ENCODE results near the gene KRTAP10-2. TPM values are rescaled to one million over a fixed set of nuclear protein-coding genes. Genes with fewer than 3 reads are reported as not detected.

The KRTAP10-2 gene
- total RNA-seq, 4 donors from 2014 or later: 0.76 to 11.1 (median 10.1) TPM; not detected in 1

GRCh38 chr21:44542716-44543115, 8.6 kb downstream of the KRTAP10-2 start:
- no peak for DNase-seq (ENCODE audit: low spot score in 2 of 2)
- TF ChIP-seq CTCF (IDR thresholded peaks at IDR 0.05) (no peak), EP300 (IDR thresholded peaks at IDR 0.05) (no peak), POLR2AphosphoS5 (IDR thresholded peaks at IDR 0.05) (no peak), POLR2A (IDR thresholded peaks at IDR 0.05) (no peak)
- H3K36me3 ChIP-seq: no peaks in the 10 kb centered on the region
- peaks cover 9% of the 10 kb centered on the region for H3K27me3 ChIP-seq
- H3K9me3 ChIP-seq: peaks cover 5% of the 10 kb centered on the region
- no peaks in the 10 kb centered on the region for H3K4me1 ChIP-seq
- no peak overlapping the region for H3K4me3 ChIP-seq
- WGBS: 81% methylated on average over 1 of the region's 1 CpG
- H3K27ac ChIP-seq: no peak overlapping the region

GRCh38 chr21:44540741-44541288, 10.5 kb downstream of the KRTAP10-2 start:
- H3K4me1 ChIP-seq: no peaks in the 10 kb centered on the region
- no peak overlapping the region for H3K27ac ChIP-seq
- DNase-seq (ENCODE audit: low spot score in 2 of 2): no peak
- H3K27me3 ChIP-seq: peaks cover 9% of the 10 kb centered on the region
- H3K9me3 ChIP-seq: peaks cover 5% of the 10 kb centered on the region
- TF ChIP-seq CTCF (IDR thresholded peaks at IDR 0.05): no peak
- no peak for TF ChIP-seq POLR2AphosphoS5 (IDR thresholded peaks at IDR 0.05)
- no peak for TF ChIP-seq EP300 (IDR thresholded peaks at IDR 0.05)
- TF ChIP-seq POLR2A (IDR thresholded peaks at IDR 0.05): no peak
- H3K36me3 ChIP-seq: no peaks in the 10 kb centered on the region
- WGBS: 79% methylated on average over 11 of the region's 11 CpGs
- no peak overlapping the region for H3K4me3 ChIP-seq

- no peak within 1 kb of the TSS for H3K27ac ChIP-seq
- peak in 1 of 2 donors; percentile 61 for DNase-seq (ENCODE audit: low spot score in 2 of 2)
- peaks cover 5% of the 10 kb centered on the region for H3K9me3 ChIP-seq
- WGBS: 74% methylated on average over 12 of the region's 21 CpGs
- no peaks in the 10 kb centered on the region for H3K4me1 ChIP-seq
- H3K27me3 ChIP-seq: peaks cover 9% of the 10 kb centered on the region
- no peaks in the 10 kb centered on the region for H3K36me3 ChIP-seq
- TF ChIP-seq POLR2A (IDR thresholded peaks at IDR 0.05) (no peak), CTCF (IDR thresholded peaks at IDR 0.05) (no peak), EP300 (IDR thresholded peaks at IDR 0.05) (no peak), POLR2AphosphoS5 (IDR thresholded peaks at IDR 0.05) (no peak)
- H3K4me3 ChIP-seq: no peak within 1 kb of the TSS
Observed at GRCh38 chr21:44539991-44540666, 11.2 kb downstream of the KRTAP10-2 start, which contains the start of gene KRTAP10-1. Gene KRTAP10-1 (minus strand): TSS chr21:44540195. CDS start chr21:44540150, 45 bp downstream.

GRCh38 chr21:44539046-44539445, 12.3 kb downstream of the KRTAP10-2 start:
- Histone ChIP-seq H3K4me3 (no peak overlapping the region), H3K27ac (no peak overlapping the region), H3K36me3 (no peaks in the 10 kb centered on the region), H3K27me3 (peaks cover 9% of the 10 kb centered on the region), H3K9me3 (peaks cover 5% of the 10 kb centered on the region), H3K4me1 (no peaks in the 10 kb centered on the region)
- WGBS: 75% methylated on average over 11 of the region's 14 CpGs
- TF ChIP-seq EP300 (IDR thresholded peaks at IDR 0.05): no peak
- no peak for TF ChIP-seq POLR2AphosphoS5 (IDR thresholded peaks at IDR 0.05)
- TF ChIP-seq POLR2A (IDR thresholded peaks at IDR 0.05): no peak
- no peak for TF ChIP-seq CTCF (IDR thresholded peaks at IDR 0.05)
- no peak for DNase-seq (ENCODE audit: low spot score in 2 of 2)
